HUES48 (cell line): ENCODE measurements around the gene GSN.

Source experiments
- H3K27ac ChIP-seq: one replicate; pipeline ENCODE4 v1.7.0; 2013; ENCODE audit warnings: low read depth, low read length, inconsistent platforms
- H3K27me3 ChIP-seq: 2 replicates; pipeline ENCODE4 v1.6.1; 2013; ENCODE audit warnings: mild to moderate bottlenecking, low read length; ENCODE audit not compliant: control insufficient read depth, insufficient read depth
- H3K36me3 ChIP-seq: 2 replicates; pipeline ENCODE4 v1.6.1; 2013; ENCODE audit warnings: low read length; ENCODE audit not compliant: control insufficient read depth, insufficient read depth
- H3K4me1 ChIP-seq: 2 replicates; pipeline ENCODE4 v1.6.1; 2013; ENCODE audit warnings: mild to moderate bottlenecking, low read length; ENCODE audit not compliant: control insufficient read depth, insufficient read depth
- H3K4me3 ChIP-seq: 2 replicates; pipeline ENCODE4 v1.5.1; 2013; ENCODE audit warnings: mild to moderate bottlenecking, low read depth, low read length
- H3K9ac ChIP-seq: 2 replicates; pipeline ENCODE4 v1.6.1; 2013; ENCODE audit warnings: mild to moderate bottlenecking, low read depth, low read length, moderate library complexity
- H3K9me3 ChIP-seq: 2 replicates; pipeline ENCODE4 v1.6.1; 2013; ENCODE audit warnings: low read length; ENCODE audit not compliant: control insufficient read depth, insufficient read depth

GSN gene

GRCh38 chr9:121328476-121328875, 60.5 kb downstream of the GSN start:
- Histone ChIP-seq H3K9ac (no peak overlapping the region), H3K4me1 (no peaks in the 10 kb centered on the region), H3K9me3 (no peaks in the 10 kb centered on the region), H3K4me3 (no peak overlapping the region), H3K27ac (no peak overlapping the region), H3K27me3 (no peaks in the 10 kb centered on the region), H3K36me3 (peaks cover 34% of the 10 kb centered on the region)

GRCh38 chr9:121328876-121329681, 61.1 kb downstream of the GSN start:
- Histone ChIP-seq H3K9ac (no peak overlapping the region), H3K36me3 (peaks cover 34% of the 10 kb centered on the region), H3K9me3 (no peaks in the 10 kb centered on the region), H3K4me3 (no peak overlapping the region), H3K27me3 (no peaks in the 10 kb centered on the region), H3K27ac (no peak overlapping the region), H3K4me1 (no peaks in the 10 kb centered on the region)

- no peak overlapping the region for H3K9ac ChIP-seq
Measured at GRCh38 chr9:121331549-121331948, 63.6 kb downstream of the GSN start.

GRCh38 chr9:121331992-121332685, 64.2 kb downstream of the GSN start:
- no peak overlapping the region for H3K9ac ChIP-seq
- peaks cover 21% of the 10 kb centered on the region for H3K36me3 ChIP-seq
- no peak overlapping the region for H3K27ac ChIP-seq
- no peaks in the 10 kb centered on the region for H3K4me1 ChIP-seq
- no peaks in the 10 kb centered on the region for H3K27me3 ChIP-seq
- H3K4me3 ChIP-seq: no peak overlapping the region
- no peaks in the 10 kb centered on the region for H3K9me3 ChIP-seq

More at GRCh38 chr9:121331549-121331948, 63.6 kb downstream of the GSN start:
- H3K27me3 ChIP-seq: no peaks in the 10 kb centered on the region
- H3K4me3 ChIP-seq: no peak overlapping the region
- H3K27ac ChIP-seq: no peak overlapping the region
- no peaks in the 10 kb centered on the region for H3K4me1 ChIP-seq
- no peaks in the 10 kb centered on the region for H3K9me3 ChIP-seq
- H3K36me3 ChIP-seq: peaks cover 20% of the 10 kb centered on the region

- Histone ChIP-seq H3K4me3 (no peak overlapping the region), H3K9ac (no peak overlapping the region), H3K36me3 (peaks cover 25% of the 10 kb centered on the region), H3K27ac (no peak overlapping the region), H3K4me1 (no peaks in the 10 kb centered on the region), H3K27me3 (no peaks in the 10 kb centered on the region), H3K9me3 (no peaks in the 10 kb centered on the region)
Measured at GRCh38 chr9:121333950-121334773, 66.2 kb downstream of the GSN start.

- Histone ChIP-seq H3K27ac (no peak overlapping the region), H3K4me3 (no peak overlapping the region), H3K4me1 (no peaks in the 10 kb centered on the region), H3K9me3 (no peaks in the 10 kb centered on the region), H3K9ac (no peak overlapping the region), H3K36me3 (peaks cover 24% of the 10 kb centered on the region), H3K27me3 (no peaks in the 10 kb centered on the region)
Measured at GRCh38 chr9:121336665-121337064, 68.7 kb downstream of the GSN start.

- Histone ChIP-seq H3K36me3 (peaks cover 30% of the 10 kb centered on the region), H3K4me1 (no peaks in the 10 kb centered on the region), H3K4me3 (no peak overlapping the region), H3K27ac (no peak overlapping the region), H3K9me3 (no peaks in the 10 kb centered on the region), H3K27me3 (no peaks in the 10 kb centered on the region), H3K9ac (no peak overlapping the region)
Measured at GRCh38 chr9:121339437-121339836, 71.5 kb downstream of the GSN start.

- no peaks in the 10 kb centered on the region for H3K9me3 ChIP-seq
- H3K27me3 ChIP-seq: no peaks in the 10 kb centered on the region
- H3K9ac ChIP-seq: no peak overlapping the region
- no peak overlapping the region for H3K4me3 ChIP-seq
- no peaks in the 10 kb centered on the region for H3K4me1 ChIP-seq
- H3K36me3 ChIP-seq: peaks cover 37% of the 10 kb centered on the region
- H3K27ac ChIP-seq: no peak overlapping the region
Measured at GRCh38 chr9:121340676-121341392, 72.9 kb downstream of the GSN start.

GRCh38 chr9:121344184-121344583, 76.2 kb downstream of the GSN start:
- no peak overlapping the region for H3K27ac ChIP-seq
- H3K9ac ChIP-seq: no peak overlapping the region
- no peak overlapping the region for H3K4me3 ChIP-seq
- no peaks in the 10 kb centered on the region for H3K4me1 ChIP-seq
- H3K9me3 ChIP-seq: no peaks in the 10 kb centered on the region
- peaks cover 50% of the 10 kb centered on the region for H3K36me3 ChIP-seq
- no peaks in the 10 kb centered on the region for H3K27me3 ChIP-seq

- no peak overlapping the region for H3K9ac ChIP-seq
- H3K4me3 ChIP-seq: no peak overlapping the region
- no peaks in the 10 kb centered on the region for H3K27me3 ChIP-seq
- H3K9me3 ChIP-seq: no peaks in the 10 kb centered on the region
- H3K27ac ChIP-seq: no peak overlapping the region
- peaks cover 50% of the 10 kb centered on the region for H3K36me3 ChIP-seq
- no peaks in the 10 kb centered on the region for H3K4me1 ChIP-seq
Measured at GRCh38 chr9:121345070-121345469, 77.1 kb downstream of the GSN start.
